8988T (cell line): ENCODE measurements around the gene EML6.

Experiments
- DNase-seq: peaks from one replicate; pipeline ENCODE4 v3.0.0; 2011

The EML6 gene

DNA sequence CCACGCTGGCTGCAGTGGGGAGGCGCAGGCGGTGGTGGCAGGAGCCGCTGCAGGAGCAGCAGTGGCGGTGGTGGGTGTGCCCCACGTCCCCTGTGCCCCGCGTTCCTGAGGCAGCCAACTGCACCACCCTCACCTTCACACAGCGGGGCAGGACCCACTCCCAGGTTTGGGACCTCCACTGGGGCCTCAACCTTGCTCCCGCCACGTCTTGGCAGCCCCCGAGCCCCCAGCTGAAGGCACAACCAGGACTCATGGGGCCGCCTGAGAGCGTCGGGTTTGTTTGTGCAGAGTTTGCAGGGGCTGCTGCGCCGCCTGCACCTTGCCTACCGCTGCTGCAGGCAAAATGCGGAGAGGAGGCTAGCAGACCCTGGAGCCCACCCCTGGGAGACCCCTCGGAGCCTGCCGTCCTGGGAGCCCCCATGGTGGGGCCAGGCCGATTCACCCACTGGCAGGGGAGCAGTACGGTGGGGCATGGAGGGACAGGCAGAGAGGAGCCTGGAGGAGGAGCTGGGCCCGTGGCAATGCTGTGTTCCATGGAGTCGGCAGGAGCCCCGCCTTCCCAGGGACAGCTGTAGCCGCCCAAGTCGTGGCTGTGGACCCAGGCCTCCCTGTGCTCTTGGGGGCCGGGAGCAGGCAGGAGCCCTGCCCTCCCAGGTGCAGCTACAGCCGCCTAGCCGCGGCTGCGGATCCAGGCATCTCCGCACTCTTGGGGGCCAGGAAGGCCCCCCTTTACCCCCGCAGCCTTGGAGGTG is 14.7 kb upstream of the EML6 start:
- DNase-seq: no peak

DNA sequence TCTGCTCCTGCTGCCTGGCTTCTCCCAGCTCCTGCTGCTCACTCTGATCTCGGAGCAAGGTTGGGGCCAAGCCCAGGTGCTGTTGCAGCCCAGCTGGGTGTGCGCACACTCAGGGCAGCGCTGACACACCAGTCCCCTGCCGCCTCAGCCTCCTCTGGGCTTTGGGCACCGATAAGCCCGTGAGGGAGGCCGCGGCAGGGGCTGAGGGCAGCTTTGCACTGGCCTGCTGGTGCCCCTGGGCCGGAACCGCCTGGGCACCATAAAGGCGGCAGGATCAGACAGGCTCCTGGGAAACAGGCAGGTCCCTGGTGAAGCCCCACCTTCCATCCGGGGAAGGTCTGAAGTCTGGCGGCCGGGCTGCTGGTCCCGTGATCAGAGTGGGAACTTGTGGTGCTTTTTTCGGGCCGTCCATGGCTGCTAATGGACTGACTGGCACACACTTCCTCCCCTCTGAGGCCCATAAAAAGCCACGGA is 14.1 kb upstream of the EML6 start:
- DNase-seq: no peak

- no peak for DNase-seq
Measured at GRCh38 chr2:54710216-54710615, 13.2 kb upstream of the EML6 start.

- DNase-seq: no peak
Measured at GRCh38 chr2:54712516-54712915, 10.9 kb upstream of the EML6 start.

- no peak for DNase-seq
Measured at GRCh38 chr2:54714996-54715395, 8.5 kb upstream of the EML6 start.

DNA sequence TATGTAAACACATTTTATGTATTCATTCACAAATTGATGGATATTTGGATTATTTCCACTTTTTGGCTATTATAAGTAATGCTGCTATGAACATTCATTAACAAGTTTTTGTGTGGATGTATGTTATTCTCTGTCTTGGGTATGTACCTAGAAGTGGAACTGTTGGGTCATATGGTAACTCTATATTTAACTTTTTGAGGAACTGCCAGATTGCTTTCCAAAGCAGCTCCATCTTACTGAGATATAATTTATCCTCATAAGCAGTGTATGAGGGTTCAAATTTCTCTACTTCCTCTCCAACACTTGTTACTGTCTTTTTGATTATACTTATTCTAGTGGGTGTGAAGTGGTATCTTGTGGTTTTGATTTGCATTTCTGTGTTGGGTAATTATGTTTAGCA is 7.1 kb upstream of the EML6 start:
- DNase-seq: no peak

- no peak for DNase-seq
Measured at GRCh38 chr2:54720563-54720962, 2.9 kb upstream of the EML6 start.

DNA sequence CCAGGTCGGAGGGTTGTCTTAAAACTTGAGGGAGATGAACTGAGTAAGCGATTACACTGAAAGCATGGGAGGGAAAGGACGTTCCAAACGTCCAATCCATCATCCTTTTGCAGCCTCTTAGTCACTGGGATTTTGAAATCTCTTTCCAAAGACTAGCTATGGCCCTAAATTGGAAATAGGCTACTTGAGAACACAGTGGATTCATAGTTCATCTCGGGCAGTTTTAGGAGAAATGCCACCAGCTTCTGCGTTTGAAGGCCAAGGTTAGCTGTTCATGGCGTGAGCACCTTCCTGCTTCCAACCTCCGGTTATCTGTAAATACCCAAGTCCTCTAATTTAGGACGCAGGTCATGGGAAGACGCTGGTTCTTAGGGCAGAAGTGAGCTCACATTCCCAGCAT is 821 bp upstream of the EML6 start:
- DNase-seq: no peak

DNA sequence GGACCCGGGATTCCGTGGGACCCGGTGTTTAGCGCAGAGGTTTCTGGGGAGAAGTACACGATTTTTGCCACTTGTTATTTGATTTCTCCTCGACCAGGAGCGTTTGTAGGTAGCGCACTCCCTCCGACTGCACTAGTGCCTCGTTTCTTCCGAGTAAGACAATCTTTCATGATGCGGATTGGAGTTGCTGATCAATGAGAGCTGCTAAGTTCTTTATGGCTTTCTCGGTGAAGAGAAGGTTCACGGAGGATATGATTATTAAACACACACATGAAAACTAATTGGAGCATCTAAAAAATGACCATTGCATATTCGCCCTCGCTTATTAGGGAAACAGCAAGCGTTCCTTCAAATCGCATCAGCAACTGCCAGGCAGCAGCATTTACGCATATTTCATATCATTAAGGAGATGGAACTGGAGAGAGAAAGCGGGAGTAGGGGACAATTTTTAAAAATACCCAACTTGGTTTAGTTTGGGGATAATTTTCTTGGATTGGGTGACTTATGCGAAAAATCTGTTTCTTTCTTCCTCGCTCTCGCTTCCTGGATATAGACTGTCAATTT is 616 bp downstream of the EML6 start:
- no peak for DNase-seq

DNA sequence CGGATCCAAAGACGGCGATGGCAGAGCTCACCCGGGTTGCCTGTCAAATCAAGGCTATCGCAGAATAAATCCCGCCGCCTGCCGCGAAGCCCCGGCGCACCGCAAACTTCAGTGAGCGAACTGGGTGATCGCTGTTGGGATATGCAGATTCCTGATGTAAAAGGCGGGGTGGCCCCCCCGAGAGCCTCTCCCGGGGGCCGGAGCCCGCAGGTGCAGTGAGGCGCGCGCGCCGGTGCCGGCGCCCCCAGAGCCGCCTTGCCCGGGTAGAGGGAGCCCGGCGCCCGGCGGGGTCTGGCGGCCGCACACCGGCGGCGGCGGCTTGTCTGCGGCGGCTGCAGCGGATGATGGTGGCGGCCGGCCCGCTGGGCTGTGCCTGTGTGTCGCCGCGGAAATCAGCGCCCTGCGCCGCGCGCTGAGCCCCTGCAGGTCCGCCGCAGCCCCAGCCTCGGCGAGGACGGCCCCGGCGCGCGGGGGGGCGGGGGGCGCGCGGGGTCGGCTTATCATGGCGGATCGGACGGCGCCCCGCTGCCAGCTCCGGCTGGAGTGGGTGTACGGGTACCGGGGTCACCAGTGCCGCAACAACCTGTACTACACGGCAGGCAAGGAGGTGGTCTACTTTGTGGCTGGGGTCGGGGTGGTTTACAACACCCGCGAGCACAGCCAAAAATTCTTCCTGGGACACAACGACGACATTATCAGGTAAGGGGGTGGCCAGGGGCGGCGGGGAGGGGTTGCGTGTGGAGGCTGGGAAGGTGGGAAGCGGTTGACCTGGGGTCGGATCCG is 1.3 kb downstream of the EML6 start:
- no peak for DNase-seq

DNA sequence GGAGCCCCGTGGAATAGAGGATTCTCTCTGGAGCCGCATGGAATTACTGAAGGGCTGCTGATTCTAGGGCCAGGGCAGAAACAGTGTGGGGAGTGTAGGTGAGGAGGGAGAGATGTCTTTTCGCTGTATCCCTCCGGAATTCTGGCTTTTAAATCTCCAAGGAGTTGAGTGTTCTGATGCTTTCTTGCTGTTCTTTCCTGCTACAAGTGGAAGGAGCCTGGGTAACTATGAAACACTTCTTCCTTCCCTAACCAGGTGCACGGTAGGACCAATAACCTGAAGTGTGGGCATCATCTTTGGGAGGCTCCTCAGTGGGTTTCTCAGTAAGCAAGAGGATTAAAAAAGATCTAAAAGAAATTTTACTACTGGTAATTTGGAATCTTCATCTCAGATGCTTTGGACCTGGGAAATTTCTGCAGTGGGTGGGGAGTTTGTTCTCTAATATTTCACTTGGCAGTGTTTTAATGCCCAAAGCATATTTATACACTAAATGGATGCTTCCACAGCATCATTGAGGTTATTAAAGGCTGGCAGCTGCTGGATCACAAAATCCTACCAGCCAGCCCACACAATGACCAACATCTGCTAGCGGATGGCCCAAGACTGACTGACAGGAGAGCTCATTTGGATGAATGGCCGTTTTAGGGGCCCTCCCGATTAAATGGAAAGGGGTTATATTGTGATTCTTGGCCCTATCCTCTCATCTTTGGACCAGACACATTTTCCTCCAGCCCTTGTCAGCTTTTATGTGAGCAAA is 2.1 kb downstream of the EML6 start:
- no peak for DNase-seq

DNA sequence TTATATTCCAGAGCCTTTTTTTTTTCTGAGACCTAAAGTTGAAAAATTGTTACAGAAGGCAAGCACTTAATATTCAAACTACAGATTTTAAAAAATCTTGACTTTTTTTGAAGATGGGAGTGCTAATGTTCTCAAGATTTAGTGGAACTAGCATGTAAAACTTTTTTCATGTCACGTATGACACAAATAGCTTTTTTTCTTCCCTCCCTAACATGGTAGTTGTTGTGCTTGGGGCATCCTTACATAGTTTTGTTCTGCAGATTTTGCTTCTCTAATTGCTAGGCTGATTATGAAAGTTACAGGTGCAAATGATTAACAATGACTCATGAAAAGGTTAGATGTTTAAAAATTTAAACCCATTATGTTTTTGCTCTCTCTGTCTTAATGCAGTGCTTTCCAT is 3.0 kb downstream of the EML6 start:
- DNase-seq: no peak

DNA sequence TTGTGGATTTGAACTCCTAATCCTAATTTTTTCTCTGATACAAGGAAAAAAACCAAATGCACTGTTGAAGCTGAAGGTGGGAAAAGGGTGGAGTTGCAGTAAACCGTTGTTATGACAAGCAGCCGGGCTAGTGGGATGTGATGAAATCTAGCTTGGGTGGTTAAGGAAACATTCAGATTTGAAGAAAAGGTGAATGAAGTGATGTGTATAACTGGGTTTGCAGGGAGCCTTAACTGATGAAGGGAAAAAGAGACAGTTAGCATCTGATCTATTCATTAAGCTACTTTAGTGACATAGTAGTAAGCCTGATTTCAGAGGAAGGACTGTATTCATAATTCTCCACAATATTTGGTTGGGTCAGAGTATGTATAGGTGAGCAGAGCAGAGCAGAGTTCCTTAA is 3.5 kb downstream of the EML6 start:
- no peak for DNase-seq

DNA sequence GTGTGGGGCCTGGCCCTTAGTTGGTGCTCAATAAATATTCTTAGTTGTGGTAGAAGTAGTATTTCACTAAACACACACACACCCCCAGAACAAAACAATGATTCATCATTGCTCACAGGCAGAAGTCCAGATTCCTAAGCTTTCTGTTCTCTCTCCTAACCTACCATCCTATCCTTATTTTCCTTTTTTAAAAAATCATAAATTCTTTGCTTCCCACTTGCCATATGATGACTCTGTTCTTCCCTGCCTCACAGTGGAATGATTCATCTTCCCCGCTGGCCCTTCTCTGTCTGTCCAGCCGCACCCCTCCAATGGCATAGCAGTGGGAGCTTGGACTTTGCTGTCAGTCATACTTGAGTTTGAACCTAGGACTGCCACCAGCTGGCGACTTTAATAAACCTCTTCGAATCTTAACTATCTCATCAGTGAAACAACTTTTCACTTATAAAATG is 5.2 kb downstream of the EML6 start:
- DNase-seq: no peak

DNA sequence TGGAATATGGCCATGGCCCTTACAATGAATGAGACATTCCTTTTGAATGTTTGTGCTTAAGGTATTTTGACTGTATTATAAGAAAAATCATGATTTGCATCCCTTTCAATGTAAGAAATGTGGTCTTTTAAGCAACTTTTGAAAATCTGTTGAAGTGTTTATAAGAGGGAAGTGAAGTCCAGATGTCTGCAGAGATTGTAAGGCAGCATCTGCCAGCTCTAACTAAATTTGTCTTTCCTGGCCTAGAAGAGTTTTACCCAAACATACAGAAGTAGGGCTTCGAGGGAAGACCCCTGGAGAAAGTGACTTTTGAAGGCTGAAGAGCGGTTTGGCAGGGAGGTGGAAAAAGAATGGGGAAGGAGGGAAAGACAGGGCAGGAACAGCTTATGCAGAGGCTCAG is 12.2 kb downstream of the EML6 start:
- DNase-seq: no peak

GRCh38 chr2:54738281-54738680 is 14.8 kb downstream of the EML6 start:
- no peak for DNase-seq

GRCh38 chr2:54740333-54740732 is 16.9 kb downstream of the EML6 start:
- DNase-seq: no peak

GRCh38 chr2:54741250-54741649 is 17.8 kb downstream of the EML6 start:
- DNase-seq: no peak

DNA sequence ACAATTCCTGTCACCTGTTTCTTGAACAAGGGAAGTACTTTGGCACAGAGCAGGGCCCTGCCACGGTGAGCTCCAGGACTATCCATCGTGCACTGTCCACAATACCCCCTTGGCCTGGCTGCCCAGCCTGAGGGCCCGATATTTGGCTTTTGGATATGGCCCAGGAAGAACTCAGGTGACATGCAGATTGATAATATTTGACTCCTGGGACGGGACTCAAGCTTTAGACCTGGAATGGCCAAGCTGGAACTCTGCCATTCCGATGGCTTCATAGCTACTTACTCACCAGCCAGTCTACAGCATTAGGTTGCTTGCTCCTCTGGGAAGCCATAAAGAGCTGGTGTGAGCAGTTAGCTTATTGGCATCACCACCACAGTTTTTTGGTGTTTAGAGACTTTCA is 26.6 kb downstream of the EML6 start:
- DNase-seq: no peak

DNA sequence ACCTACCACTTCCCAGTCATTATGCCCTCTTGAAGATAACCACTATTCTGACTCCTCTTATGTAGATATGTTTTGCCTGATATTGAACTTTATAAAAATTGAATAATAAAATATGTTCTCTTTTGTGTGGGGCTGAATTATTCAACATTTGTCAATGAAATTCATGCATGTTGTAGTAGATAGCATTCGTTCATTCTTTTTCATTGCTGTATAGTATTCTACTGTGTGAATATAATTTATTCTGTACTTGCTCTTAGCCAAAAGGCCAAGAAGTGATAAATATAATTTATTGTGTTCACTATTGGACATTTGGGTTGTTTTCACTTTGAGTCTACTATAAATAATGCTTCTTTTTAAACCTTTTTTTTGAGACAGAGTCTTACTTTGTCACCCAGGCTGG is 29.0 kb downstream of the EML6 start:
- no peak for DNase-seq

- no peak for DNase-seq
Measured at GRCh38 chr2:54755641-54756326, 32.3 kb downstream of the EML6 start.

GRCh38 chr2:54757500-54757899 is 34.0 kb downstream of the EML6 start:
- no peak for DNase-seq

DNA sequence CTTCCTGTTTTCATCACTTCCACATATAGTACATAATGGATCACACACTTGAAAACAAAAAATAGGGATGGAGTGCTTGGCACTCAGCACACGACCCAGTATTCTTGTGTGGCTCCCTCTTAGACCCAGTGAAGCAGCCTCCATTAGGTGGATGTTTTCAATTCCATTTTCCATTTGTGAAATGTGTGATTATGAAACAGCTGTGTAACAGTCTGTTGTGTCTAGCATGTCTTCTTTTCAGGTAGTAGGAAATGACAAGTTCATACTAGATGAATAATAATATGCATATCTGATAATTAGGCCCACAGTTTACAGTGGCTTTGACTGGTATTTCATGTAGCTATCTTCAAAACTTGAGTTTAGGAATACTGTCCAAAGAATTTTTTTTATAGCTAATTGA is 35.5 kb downstream of the EML6 start:
- no peak for DNase-seq
